HEK293 (cell line): ENCODE results near the gene SERPINB5.

ENCODE experiments used
- CTCF ChIA-PET: fragments of 350-600 bp; formaldehyde crosslinking; extraction: SDS; loops from one replicate; lab custom pipeline; 2021; ENCODE audit warnings: antibody characterized with exemption; lab: Yijun Ruan, JAX
- POLR2A ChIA-PET: fragments of 300-600 bp; formaldehyde crosslinking; extraction: SDS; loops from one replicate; lab custom pipeline; 2020; ENCODE audit warnings: antibody characterized with exemption, inconsistent platforms; lab: Yijun Ruan, JAX
- H3K27ac ChIP-seq: fragments of 200-500 bp; sonication (Bioruptor generic); 2 replicates; pipeline ENCODE4 v1.5.1; 2014; ENCODE audit warnings: low read depth, low read length, control low read depth, inconsistent platforms; ENCODE audit errors: extremely low read depth
- H3K36me3 ChIP-seq, 2 experiments: fragments of 200-500 bp in 1 of 2; sonication (Bioruptor generic) in 1 of 2; 1 replicate in 1 of 2; 2 replicates in 1 of 2; pipeline ENCODE4 v1.5.1; 2014 to 2017; ENCODE audit warnings: inconsistent platforms in 2 of 2, low read length in 2 of 2; ENCODE audit not compliant: control insufficient read depth in 2 of 2, insufficient read depth in 1 of 2
- H3K4me1 ChIP-seq: fragments of 200-500 bp; sonication (Bioruptor generic); 2 replicates; pipeline ENCODE4 v1.5.1; 2014; ENCODE audit warnings: mild to moderate bottlenecking, low read length, inconsistent platforms; ENCODE audit not compliant: control insufficient read depth, insufficient read depth
- H3K4me3 ChIP-seq: 2 replicates; pipeline ENCODE4 v1.5.1; 2011; ENCODE audit warnings: low read depth, mild to moderate bottlenecking, control low read depth, low read length, moderate library complexity
- H3K9me3 ChIP-seq: fragments of 200-500 bp; sonication (Bioruptor generic); 2 replicates; pipeline ENCODE4 v1.5.1; 2014; ENCODE audit warnings: low read depth, low read length, inconsistent platforms; ENCODE audit not compliant: control insufficient read depth, insufficient read depth
- GLIS1 ChIP-seq: fragments of 450-650 bp; formaldehyde crosslinking; IDR thresholded peaks from 2 replicates; pipeline ENCODE4 v1.5.1; 2016; ENCODE audit warnings: missing biosample characterization, missing genetic modification characterization
- HOXD13 ChIP-seq: sonication (generic); formaldehyde crosslinking; IDR thresholded peaks from 2 replicates; pipeline ENCODE4 v1.8.0; 2022; ENCODE audit warnings: missing genetic modification reagents, borderline replicate concordance
- MEIS1 ChIP-seq: sonication (generic); formaldehyde crosslinking; IDR thresholded peaks from 2 replicates; pipeline ENCODE4 v1.8.1; 2022; ENCODE audit warnings: missing genetic modification reagents, mild to moderate bottlenecking, borderline replicate concordance
- MZF1 ChIP-seq: fragments of 450-650 bp; formaldehyde crosslinking; IDR thresholded peaks from 2 replicates; pipeline ENCODE4 v1.5.1; 2017; ENCODE audit warnings: missing biosample characterization, missing genetic modification characterization, borderline replicate concordance
- ZBTB20 ChIP-seq: fragments of 450-650 bp; formaldehyde crosslinking; IDR thresholded peaks from 2 replicates; pipeline ENCODE4 v1.5.1; 2016; ENCODE audit warnings: missing biosample characterization, missing genetic modification characterization
- ZBTB8A ChIP-seq: fragments of 450-650 bp; formaldehyde crosslinking; IDR thresholded peaks from 2 replicates; pipeline ENCODE4 v1.5.1; 2016; ENCODE audit warnings: missing biosample characterization, missing genetic modification characterization
- ZNF112 ChIP-seq: fragments of 450-650 bp; formaldehyde crosslinking; IDR thresholded peaks from 2 replicates; pipeline ENCODE4 v1.5.0; 2017; ENCODE audit warnings: missing biosample characterization, missing genetic modification characterization
- ZNF146 ChIP-seq: fragments of 450-650 bp; formaldehyde crosslinking; IDR thresholded peaks from 2 replicates; pipeline ENCODE4 v1.5.1; 2016; ENCODE audit warnings: missing biosample characterization, missing genetic modification characterization
- ZNF175 ChIP-seq: fragments of 450-650 bp; formaldehyde crosslinking; IDR thresholded peaks from 2 replicates; pipeline ENCODE4 v1.5.1; 2016; ENCODE audit warnings: missing biosample characterization, missing genetic modification characterization
- ZNF23 ChIP-seq: fragments of 450-650 bp; formaldehyde crosslinking; IDR thresholded peaks from 2 replicates; pipeline ENCODE4 v1.5.1; 2016; ENCODE audit warnings: missing biosample characterization, missing genetic modification characterization, borderline replicate concordance
- ZNF248 ChIP-seq: fragments of 450-650 bp; formaldehyde crosslinking; IDR thresholded peaks from 2 replicates; pipeline ENCODE4 v1.5.1; 2017; ENCODE audit warnings: missing biosample characterization, missing genetic modification characterization
- ZNF433 ChIP-seq: fragments of 450-650 bp; formaldehyde crosslinking; IDR thresholded peaks from 2 replicates; pipeline ENCODE4 v1.5.1; 2016; ENCODE audit warnings: missing biosample characterization, missing genetic modification characterization, low read depth
- ZNF776 ChIP-seq: fragments of 450-650 bp; formaldehyde crosslinking; IDR thresholded peaks from 2 replicates; pipeline ENCODE4 v1.5.0; 2017; ENCODE audit warnings: missing biosample characterization, missing genetic modification characterization, borderline replicate concordance
- ZNF791 ChIP-seq: fragments of 450-650 bp; formaldehyde crosslinking; IDR thresholded peaks from 2 replicates; pipeline ENCODE4 v1.5.1; 2016; ENCODE audit warnings: missing biosample characterization, missing genetic modification characterization
- ZSCAN16 ChIP-seq: fragments of 450-650 bp; formaldehyde crosslinking; IDR thresholded peaks from 2 replicates; pipeline ENCODE4 v1.5.1; 2016; ENCODE audit warnings: missing biosample characterization, missing genetic modification characterization
- ZSCAN23 ChIP-seq: fragments of 450-650 bp; formaldehyde crosslinking; IDR thresholded peaks from 2 replicates; pipeline ENCODE4 v1.5.1; 2016; ENCODE audit warnings: missing biosample characterization, missing genetic modification characterization
- TF ChIP-seq, protein P1 (sequence below): fragments of 450-650 bp; formaldehyde crosslinking; IDR thresholded peaks from 2 replicates; pipeline ENCODE4 v1.5.1; 2016; ENCODE audit warnings: missing biosample characterization, missing genetic modification characterization, borderline replicate concordance
- TF ChIP-seq, protein P2 (sequence below): fragments of 450-650 bp; formaldehyde crosslinking; IDR thresholded peaks from 2 replicates; pipeline ENCODE4 v1.5.1; 2016; ENCODE audit warnings: missing biosample characterization, missing genetic modification characterization
- TF ChIP-seq, protein P3 (sequence below): fragments of 450-650 bp; formaldehyde crosslinking; IDR thresholded peaks from 2 replicates; pipeline ENCODE4 v1.5.1; 2016; ENCODE audit warnings: missing biosample characterization, missing genetic modification characterization
- TF ChIP-seq, protein P4 (sequence below): fragments of 450-650 bp; formaldehyde crosslinking; IDR thresholded peaks from 2 replicates; pipeline ENCODE4 v1.5.1; 2016; ENCODE audit warnings: missing biosample characterization, missing genetic modification characterization
- TF ChIP-seq, protein P5 (sequence below): fragments of 450-650 bp; formaldehyde crosslinking; IDR thresholded peaks from 2 replicates; pipeline ENCODE4 v1.5.1; 2016; ENCODE audit warnings: missing biosample characterization, missing genetic modification characterization
- TF ChIP-seq, protein P6 (sequence below): fragments of 450-650 bp; formaldehyde crosslinking; IDR thresholded peaks from 2 replicates; pipeline ENCODE4 v1.5.1; 2016; ENCODE audit warnings: missing biosample characterization, missing genetic modification characterization
- TF ChIP-seq, protein P7 (sequence below): fragments of 450-650 bp; formaldehyde crosslinking; IDR thresholded peaks from 2 replicates; pipeline ENCODE4 v1.5.1; 2016; ENCODE audit warnings: missing biosample characterization, missing genetic modification characterization

The SERPINB5 gene

DNA sequence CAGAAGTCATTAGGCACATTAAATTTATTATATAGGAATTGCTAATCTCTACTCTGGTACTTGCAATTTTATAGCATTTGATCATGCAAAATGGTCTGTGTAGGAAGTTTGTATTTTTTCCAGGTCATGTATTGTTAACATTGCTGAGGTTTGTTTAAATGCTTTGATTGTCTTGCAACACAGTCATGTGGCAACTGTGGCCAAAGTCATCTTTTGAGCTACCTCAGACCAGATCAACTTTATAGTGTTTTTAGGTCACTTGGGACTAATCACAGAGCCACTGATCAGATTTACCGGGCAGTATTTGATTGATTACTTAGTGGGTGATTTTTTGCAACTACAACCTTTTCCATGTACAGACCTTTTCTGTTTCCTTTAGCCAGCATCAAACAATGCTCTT is 3.7 kb downstream of the SERPINB5 start (continued):
- TF ChIP-seq, protein P1, sequence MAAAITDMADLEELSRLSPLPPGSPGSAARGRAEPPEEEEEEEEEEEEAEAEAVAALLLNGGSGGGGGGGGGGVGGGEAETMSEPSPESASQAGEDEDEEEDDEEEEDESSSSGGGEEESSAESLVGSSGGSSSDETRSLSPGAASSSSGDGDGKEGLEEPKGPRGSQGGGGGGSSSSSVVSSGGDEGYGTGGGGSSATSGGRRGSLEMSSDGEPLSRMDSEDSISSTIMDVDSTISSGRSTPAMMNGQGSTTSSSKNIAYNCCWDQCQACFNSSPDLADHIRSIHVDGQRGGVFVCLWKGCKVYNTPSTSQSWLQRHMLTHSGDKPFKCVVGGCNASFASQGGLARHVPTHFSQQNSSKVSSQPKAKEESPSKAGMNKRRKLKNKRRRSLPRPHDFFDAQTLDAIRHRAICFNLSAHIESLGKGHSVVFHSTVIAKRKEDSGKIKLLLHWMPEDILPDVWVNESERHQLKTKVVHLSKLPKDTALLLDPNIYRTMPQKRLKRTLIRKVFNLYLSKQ (tag by site-specific recombination), result no peak
- TF ChIP-seq GLIS1, result no peak
- no peak for TF ChIP-seq ZNF433 (tag by site-specific recombination)
- TF ChIP-seq ZNF248 (tag by site-specific recombination), result no peak
- no peak for TF ChIP-seq MEIS1
- TF ChIP-seq ZNF146 (tag by site-specific recombination), result no peak
- TF ChIP-seq, protein P2, sequence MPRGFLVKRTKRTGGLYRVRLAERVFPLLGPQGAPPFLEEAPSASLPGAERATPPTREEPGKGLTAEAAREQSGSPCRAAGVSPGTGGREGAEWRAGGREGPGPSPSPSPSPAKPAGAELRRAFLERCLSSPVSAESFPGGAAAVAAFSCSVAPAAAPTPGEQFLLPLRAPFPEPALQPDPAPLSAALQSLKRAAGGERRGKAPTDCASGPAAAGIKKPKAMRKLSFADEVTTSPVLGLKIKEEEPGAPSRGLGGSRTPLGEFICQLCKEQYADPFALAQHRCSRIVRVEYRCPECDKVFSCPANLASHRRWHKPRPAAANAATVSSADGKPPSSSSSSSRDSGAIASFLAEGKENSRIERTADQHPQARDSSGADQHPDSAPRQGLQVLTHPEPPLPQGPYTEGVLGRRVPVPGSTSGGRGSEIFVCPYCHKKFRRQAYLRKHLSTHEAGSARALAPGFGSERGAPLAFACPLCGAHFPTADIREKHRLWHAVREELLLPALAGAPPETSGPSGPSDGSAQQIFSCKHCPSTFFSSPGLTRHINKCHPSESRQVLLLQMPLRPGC (tag by site-specific recombination), result no peak

DNA sequence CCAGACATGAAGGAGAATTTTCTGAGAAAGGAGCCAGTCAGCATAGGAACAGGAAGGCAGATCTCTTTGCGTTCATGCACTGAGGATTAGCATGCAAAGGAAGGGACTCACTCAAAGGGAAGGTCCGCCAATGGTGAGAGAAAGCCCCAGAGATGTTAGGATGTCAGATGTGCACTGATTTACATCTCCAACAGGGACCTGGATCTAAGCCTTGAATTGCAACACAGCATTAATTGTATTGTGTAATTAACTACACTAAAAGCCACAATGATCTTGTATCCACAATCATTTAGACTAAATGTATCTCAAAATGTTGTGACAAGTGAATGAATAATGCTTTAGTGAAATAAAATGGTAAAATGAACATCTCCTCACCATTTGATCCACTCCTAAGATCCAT is 4.2 kb downstream of the SERPINB5 start:
- no peaks in the 10 kb centered on the region for H3K9me3 ChIP-seq
- no peaks in the 10 kb centered on the region for H3K4me1 ChIP-seq
- no peak overlapping the region for H3K4me3 ChIP-seq
- no peak for TF ChIP-seq ZSCAN23 (tag by site-specific recombination)
- no peak for TF ChIP-seq ZNF791 (tag by site-specific recombination)
- TF ChIP-seq, protein P3, sequence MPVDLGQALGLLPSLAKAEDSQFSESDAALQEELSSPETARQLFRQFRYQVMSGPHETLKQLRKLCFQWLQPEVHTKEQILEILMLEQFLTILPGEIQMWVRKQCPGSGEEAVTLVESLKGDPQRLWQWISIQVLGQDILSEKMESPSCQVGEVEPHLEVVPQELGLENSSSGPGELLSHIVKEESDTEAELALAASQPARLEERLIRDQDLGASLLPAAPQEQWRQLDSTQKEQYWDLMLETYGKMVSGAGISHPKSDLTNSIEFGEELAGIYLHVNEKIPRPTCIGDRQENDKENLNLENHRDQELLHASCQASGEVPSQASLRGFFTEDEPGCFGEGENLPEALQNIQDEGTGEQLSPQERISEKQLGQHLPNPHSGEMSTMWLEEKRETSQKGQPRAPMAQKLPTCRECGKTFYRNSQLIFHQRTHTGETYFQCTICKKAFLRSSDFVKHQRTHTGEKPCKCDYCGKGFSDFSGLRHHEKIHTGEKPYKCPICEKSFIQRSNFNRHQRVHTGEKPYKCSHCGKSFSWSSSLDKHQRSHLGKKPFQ (tag by site-specific recombination), result no peak
- TF ChIP-seq ZBTB20 (tag by site-specific recombination), result no peak
- no peak for TF ChIP-seq ZNF23 (tag by site-specific recombination)
- no peak for TF ChIP-seq ZNF112 (tag by site-specific recombination)
- TF ChIP-seq HOXD13 (CRISPR knock-in tag), result no peak
- TF ChIP-seq, protein P4, sequence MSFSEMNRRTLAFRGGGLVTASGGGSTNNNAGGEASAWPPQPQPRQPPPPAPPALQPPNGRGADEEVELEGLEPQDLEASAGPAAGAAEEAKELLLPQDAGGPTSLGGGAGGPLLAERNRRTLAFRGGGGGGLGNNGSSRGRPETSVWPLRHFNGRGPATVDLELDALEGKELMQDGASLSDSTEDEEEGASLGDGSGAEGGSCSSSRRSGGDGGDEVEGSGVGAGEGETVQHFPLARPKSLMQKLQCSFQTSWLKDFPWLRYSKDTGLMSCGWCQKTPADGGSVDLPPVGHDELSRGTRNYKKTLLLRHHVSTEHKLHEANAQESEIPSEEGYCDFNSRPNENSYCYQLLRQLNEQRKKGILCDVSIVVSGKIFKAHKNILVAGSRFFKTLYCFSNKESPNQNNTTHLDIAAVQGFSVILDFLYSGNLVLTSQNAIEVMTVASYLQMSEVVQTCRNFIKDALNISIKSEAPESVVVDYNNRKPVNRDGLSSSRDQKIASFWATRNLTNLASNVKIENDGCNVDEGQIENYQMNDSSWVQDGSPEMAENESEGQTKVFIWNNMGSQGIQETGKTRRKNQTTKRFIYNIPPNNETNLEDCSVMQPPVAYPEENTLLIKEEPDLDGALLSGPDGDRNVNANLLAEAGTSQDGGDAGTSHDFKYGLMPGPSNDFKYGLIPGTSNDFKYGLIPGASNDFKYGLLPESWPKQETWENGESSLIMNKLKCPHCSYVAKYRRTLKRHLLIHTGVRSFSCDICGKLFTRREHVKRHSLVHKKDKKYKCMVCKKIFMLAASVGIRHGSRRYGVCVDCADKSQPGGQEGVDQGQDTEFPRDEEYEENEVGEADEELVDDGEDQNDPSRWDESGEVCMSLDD (tag by site-specific recombination), result no peak
- no peak for TF ChIP-seq ZSCAN16 (tag by site-specific recombination)
- TF ChIP-seq MZF1, result no peak
- TF ChIP-seq ZNF146 (tag by site-specific recombination), result no peak
- TF ChIP-seq, protein P5, sequence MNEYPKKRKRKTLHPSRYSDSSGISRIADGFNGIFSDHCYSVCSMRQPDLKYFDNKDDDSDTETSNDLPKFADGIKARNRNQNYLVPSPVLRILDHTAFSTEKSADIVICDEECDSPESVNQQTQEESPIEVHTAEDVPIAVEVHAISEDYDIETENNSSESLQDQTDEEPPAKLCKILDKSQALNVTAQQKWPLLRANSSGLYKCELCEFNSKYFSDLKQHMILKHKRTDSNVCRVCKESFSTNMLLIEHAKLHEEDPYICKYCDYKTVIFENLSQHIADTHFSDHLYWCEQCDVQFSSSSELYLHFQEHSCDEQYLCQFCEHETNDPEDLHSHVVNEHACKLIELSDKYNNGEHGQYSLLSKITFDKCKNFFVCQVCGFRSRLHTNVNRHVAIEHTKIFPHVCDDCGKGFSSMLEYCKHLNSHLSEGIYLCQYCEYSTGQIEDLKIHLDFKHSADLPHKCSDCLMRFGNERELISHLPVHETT (tag by site-specific recombination), result no peak
- no peak for TF ChIP-seq ZNF776 (tag by site-specific recombination)
- TF ChIP-seq ZNF175, result no peak
- TF ChIP-seq ZBTB8A (tag by site-specific recombination), result no peak
- TF ChIP-seq, protein P6, sequence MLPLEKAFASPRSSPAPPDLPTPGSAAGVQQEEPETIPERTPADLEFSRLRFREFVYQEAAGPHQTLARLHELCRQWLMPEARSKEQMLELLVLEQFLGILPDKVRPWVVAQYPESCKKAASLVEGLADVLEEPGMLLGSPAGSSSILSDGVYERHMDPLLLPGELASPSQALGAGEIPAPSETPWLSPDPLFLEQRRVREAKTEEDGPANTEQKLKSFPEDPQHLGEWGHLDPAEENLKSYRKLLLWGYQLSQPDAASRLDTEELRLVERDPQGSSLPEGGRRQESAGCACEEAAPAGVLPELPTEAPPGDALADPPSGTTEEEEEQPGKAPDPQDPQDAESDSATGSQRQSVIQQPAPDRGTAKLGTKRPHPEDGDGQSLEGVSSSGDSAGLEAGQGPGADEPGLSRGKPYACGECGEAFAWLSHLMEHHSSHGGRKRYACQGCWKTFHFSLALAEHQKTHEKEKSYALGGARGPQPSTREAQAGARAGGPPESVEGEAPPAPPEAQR (tag by site-specific recombination), result no peak
- TF ChIP-seq, protein P7, sequence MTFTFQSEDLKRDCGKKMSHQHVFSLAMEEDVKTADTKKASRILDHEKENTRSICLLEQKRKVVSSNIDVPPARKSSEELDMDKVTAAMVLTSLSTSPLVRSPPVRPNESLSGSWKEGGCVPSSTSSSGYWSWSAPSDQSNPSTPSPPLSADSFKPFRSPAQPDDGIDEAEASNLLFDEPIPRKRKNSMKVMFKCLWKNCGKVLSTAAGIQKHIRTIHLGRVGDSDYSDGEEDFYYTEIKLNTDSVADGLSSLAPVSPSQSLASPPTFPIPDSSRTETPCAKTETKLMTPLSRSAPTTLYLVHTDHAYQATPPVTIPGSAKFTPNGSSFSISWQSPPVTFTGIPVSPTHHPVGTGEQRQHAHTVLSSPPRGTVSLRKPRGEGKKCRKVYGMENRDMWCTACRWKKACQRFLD (tag by site-specific recombination), result no peak
- no peak overlapping the region for H3K27ac ChIP-seq
- CTCF ChIA-PET, result interaction anchor here (1.4 kb wide), 1 partner anchor 8 kb away, joined by 4 read pairs; no protein-coding TSS in a partner anchor
- POLR2A ChIA-PET, result no interaction called here
- no peaks in the 10 kb centered on the region for H3K36me3 ChIP-seq
